Vagina (tissue), 2 donors: ENCODE data around the gene TFDP2. TPM values are rescaled to one million over a fixed set of nuclear protein-coding genes. Genes with fewer than 3 reads are reported as not detected.

ENCODE experiments used
- DNase-seq, 2 donors: peaks; one replicate each; pipeline ENCODE4 v3.0.0-alpha.2; 2017; ENCODE audit errors: extremely low spot score in 2 of 2
- H3K27ac ChIP-seq: fragments of 200-600 bp; sonication (generic); one replicate; pipeline ENCODE4 v1.5.1; 2019
- H3K27me3 ChIP-seq: fragments of 200-600 bp; sonication (generic); one replicate; pipeline ENCODE4 v1.5.1; 2019
- H3K36me3 ChIP-seq, 2 donors: fragments of 200-600 bp; sonication (generic); one replicate each; pipeline ENCODE4 v1.5.1; 2017 to 2019
- H3K4me1 ChIP-seq: fragments of 200-600 bp; sonication (generic); one replicate; pipeline ENCODE4 v1.5.1; 2019
- H3K4me3 ChIP-seq, 2 donors: fragments of 200-600 bp; sonication (generic); 1 replicate in 1 of 2; 2 replicates in 1 of 2; pipeline ENCODE4 v1.5.1; 2016 to 2019
- H3K9me3 ChIP-seq: fragments of 200-600 bp; sonication (generic); one replicate; pipeline ENCODE4 v1.5.1; 2019
- CTCF ChIP-seq, 3 experiments: fragments of 450-650 bp in 2 of 3; fragments of 200-600 bp in 1 of 3; sonication (generic) in 1 of 3; IDR thresholded peaks; one replicate each; pipeline ENCODE4 v1.5.1; 2017 to 2019; ENCODE audit warnings: antibody characterized with exemption in 3 of 3, mild to moderate bottlenecking in 2 of 3, moderate library complexity in 2 of 3
- POLR2A ChIP-seq, 2 donors: fragments of 450-650 bp; IDR thresholded peaks; one replicate each; pipeline ENCODE4 v1.6.1; 2017; ENCODE audit warnings: antibody characterized with exemption in 2 of 2, mild to moderate bottlenecking in 2 of 2, moderate library complexity in 2 of 2
- POLR2AphosphoS5 ChIP-seq, 2 donors: sonication (generic); formaldehyde crosslinking; IDR thresholded peaks; one replicate each; pipeline ENCODE4 v1.9.0; 2017; ENCODE audit warnings: antibody characterized with exemption in 2 of 2, mild to moderate bottlenecking in 2 of 2, low read depth in 1 of 2; ENCODE audit not compliant: insufficient read depth in 1 of 2
- intact Hi-C: fragments of 100-400 bp; cut with DNase I; formaldehyde crosslinking; loops from one replicate; pipeline ENCODE4 v1.15.1; 2023
- total RNA-seq: library from RNA; depleted of rRNA; stranded (reverse); fragments of >200 nt; gene quantifications from one replicate; pipeline ENCODE4 v1.2.3, GENCODE V29; 2016

TFDP2 gene
- total RNA-seq, 1 donor from 2014 or later = 24.8 TPM

GRCh38 chr3:141960731-141961130, 188.6 kb downstream of the TFDP2 start:
- no peaks in the 10 kb centered on the region for H3K27me3 ChIP-seq
- H3K4me3 ChIP-seq = no peak overlapping the region
- H3K36me3 ChIP-seq = peaks cover 0 to 5% of the 10 kb centered on the region in 2 donors
- TF ChIP-seq CTCF (IDR thresholded peaks at IDR 0.05) = no peak
- no peak for TF ChIP-seq POLR2AphosphoS5 (IDR thresholded peaks at IDR 0.05; ENCODE audit: insufficient read depth in 1 of 2, low read depth in 1 of 2)
- TF ChIP-seq POLR2A (IDR thresholded peaks at IDR 0.05) = no peak
- peak overlapping the region; percentile 67 for H3K27ac ChIP-seq
- peaks cover 24% of the 10 kb centered on the region for H3K4me1 ChIP-seq
- H3K9me3 ChIP-seq = no peaks in the 10 kb centered on the region
- DNase-seq = no peak
- intact Hi-C loops = no loop called here

- intact Hi-C loops = no loop called here
- no peak for DNase-seq
- Histone ChIP-seq H3K9me3 (no peaks in the 10 kb centered on the region), H3K36me3 (peaks cover 0 to 5% of the 10 kb centered on the region in 2 donors), H3K4me3 (no peak overlapping the region), H3K27me3 (no peaks in the 10 kb centered on the region), H3K4me1 (peaks cover 33% of the 10 kb centered on the region), H3K27ac (peak overlapping the region; percentile 67)
- TF ChIP-seq POLR2AphosphoS5 (IDR thresholded peaks at IDR 0.05; ENCODE audit: insufficient read depth in 1 of 2, low read depth in 1 of 2) = peak in 1 of 2 donors; percentile 19
- TF ChIP-seq CTCF (IDR thresholded peaks at IDR 0.05) = no peak
Measured at GRCh38 chr3:141959589-141960554, 189.5 kb downstream of the TFDP2 start.

GRCh38 chr3:141955175-141955574, 194.2 kb downstream of the TFDP2 start:
- peaks cover 28% of the 10 kb centered on the region for H3K4me1 ChIP-seq
- H3K9me3 ChIP-seq = no peaks in the 10 kb centered on the region
- DNase-seq = no peak
- H3K27ac ChIP-seq = no peak overlapping the region
- H3K27me3 ChIP-seq = no peaks in the 10 kb centered on the region
- no peaks in the 10 kb centered on the region for H3K36me3 ChIP-seq
- H3K4me3 ChIP-seq = no peak overlapping the region
- TF ChIP-seq CTCF (IDR thresholded peaks at IDR 0.05) = no peak
- no peak for TF ChIP-seq POLR2AphosphoS5 (IDR thresholded peaks at IDR 0.05; ENCODE audit: insufficient read depth in 1 of 2, low read depth in 1 of 2)
- TF ChIP-seq POLR2A (IDR thresholded peaks at IDR 0.05) = no peak
- intact Hi-C loops = no loop called here

GRCh38 chr3:141952611-141953010, 196.7 kb downstream of the TFDP2 start:
- H3K36me3 ChIP-seq = no peaks in the 10 kb centered on the region
- DNase-seq = no peak
- no peaks in the 10 kb centered on the region for H3K9me3 ChIP-seq
- H3K4me3 ChIP-seq = no peak overlapping the region
- H3K4me1 ChIP-seq = peaks cover 15% of the 10 kb centered on the region
- intact Hi-C loops = no loop called here
- no peaks in the 10 kb centered on the region for H3K27me3 ChIP-seq
- no peak overlapping the region for H3K27ac ChIP-seq
- TF ChIP-seq CTCF (IDR thresholded peaks at IDR 0.05) (no peak), POLR2A (IDR thresholded peaks at IDR 0.05) (no peak), POLR2AphosphoS5 (IDR thresholded peaks at IDR 0.05; ENCODE audit: insufficient read depth in 1 of 2, low read depth in 1 of 2) (no peak)
